ENCODE data around the gene CDK19. TPM values are rescaled to one million over a fixed set of nuclear protein-coding genes. Genes with fewer than 3 reads are reported as not detected.

Gene CDK19
- polyA plus RNA-seq, 1 of the 3 experiments (the other 2 are of a cell fraction) = 6.5 TPM

DNA sequence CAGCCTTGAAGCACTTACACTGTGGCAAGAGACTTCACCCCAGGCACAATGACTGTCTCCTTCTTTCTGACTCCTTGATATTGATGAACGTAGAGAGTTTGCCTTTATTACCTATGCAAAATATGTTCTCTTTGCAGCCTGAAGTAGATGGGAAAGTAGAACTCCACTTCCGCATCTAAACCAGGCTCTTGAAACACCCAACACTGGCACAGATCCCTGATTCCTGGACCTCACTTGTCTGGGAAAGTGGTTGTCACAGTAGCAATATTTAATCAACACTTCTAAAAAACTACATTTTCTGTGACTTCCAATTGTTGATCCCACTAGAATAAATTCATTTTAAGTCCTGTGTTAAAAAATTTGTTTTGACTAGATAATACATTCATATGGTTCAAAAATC is 143.1 kb downstream of the CDK19 start (continued):
- no peak for TF ChIP-seq TCF12 (IDR thresholded peaks at IDR 0.05)
- TF ChIP-seq EZH2phosphoT487 (IDR thresholded peaks at IDR 0.05; ENCODE audit: borderline replicate concordance, low read depth) = no peak
- TF ChIP-seq, protein P1, sequence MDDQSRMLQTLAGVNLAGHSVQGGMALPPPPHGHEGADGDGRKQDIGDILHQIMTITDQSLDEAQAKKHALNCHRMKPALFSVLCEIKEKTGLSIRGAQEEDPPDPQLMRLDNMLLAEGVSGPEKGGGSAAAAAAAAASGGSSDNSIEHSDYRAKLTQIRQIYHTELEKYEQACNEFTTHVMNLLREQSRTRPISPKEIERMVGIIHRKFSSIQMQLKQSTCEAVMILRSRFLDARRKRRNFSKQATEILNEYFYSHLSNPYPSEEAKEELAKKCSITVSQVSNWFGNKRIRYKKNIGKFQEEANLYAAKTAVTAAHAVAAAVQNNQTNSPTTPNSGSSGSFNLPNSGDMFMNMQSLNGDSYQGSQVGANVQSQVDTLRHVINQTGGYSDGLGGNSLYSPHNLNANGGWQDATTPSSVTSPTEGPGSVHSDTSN (IDR thresholded peaks at IDR 0.05) = no peak
- TF ChIP-seq, protein P2, sequence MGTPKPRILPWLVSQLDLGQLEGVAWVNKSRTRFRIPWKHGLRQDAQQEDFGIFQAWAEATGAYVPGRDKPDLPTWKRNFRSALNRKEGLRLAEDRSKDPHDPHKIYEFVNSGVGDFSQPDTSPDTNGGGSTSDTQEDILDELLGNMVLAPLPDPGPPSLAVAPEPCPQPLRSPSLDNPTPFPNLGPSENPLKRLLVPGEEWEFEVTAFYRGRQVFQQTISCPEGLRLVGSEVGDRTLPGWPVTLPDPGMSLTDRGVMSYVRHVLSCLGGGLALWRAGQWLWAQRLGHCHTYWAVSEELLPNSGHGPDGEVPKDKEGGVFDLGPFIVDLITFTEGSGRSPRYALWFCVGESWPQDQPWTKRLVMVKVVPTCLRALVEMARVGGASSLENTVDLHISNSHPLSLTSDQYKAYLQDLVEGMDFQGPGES (IDR thresholded peaks at IDR 0.05; ENCODE audit: low read depth, low read length) = no peak
- TF ChIP-seq NFIC (IDR thresholded peaks at IDR 0.05; ENCODE audit: borderline replicate concordance) = no peak
- no peak for TF ChIP-seq RAD21 (IDR thresholded peaks at IDR 0.05; ENCODE audit: low read length)
- no peak for TF ChIP-seq TEAD4 (IDR thresholded peaks at IDR 0.05; ENCODE audit: borderline replicate concordance, insufficient read depth)
- no peak for TF ChIP-seq ELF1 (IDR thresholded peaks at IDR 0.05)

DNA sequence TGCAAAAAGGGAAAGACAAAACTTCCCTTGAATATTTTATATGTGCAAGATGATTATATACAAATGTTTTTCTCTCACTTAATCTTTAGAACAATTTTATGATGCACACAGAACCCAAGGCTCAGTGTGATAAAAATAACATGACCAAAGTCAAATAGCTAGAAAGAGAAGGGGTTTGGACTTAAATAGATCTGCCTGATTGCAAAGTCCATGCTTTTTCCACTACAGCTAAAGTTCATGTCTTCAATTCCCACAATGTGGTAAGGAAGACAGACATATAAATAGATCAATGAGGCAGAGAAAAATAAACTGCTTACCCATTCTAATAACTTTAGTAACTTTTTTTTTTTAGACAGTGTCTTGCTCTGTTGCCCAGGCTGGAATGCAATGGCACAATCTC is 143.8 kb downstream of the CDK19 start:
- no peak overlapping the region for H3K4me3 ChIP-seq (ENCODE audit: low read depth in 2 of 2, low read length in 1 of 2)
- ChIA-PET CTCF (interaction anchor here (1.1 to 3.0 kb wide), 2 partner anchors 11 to 208 kb away, joined by 4 to 16 read pairs; no protein-coding TSS in a partner anchor), POLR2A (interaction anchor here (2.3 kb wide), 1 partner anchor 203 kb away, joined by 9 read pairs; the partner anchor contains the start of gene AMD1)

More for the DNA sequence above, 143.8 kb downstream of the CDK19 start:
- Histone ChIP-seq H3K9ac (no peak overlapping the region), H3F3A (replicated peaks; ENCODE audit: insufficient read depth) (no peaks in the 10 kb centered on the region), H3K9me2 (no peaks in the 10 kb centered on the region), H2AFZ (ENCODE audit: low read depth) (no peak overlapping the region), H3K79me2 (ENCODE audit: insufficient read depth) (0 out of 2 replicates have a peak, but pooled peaks cover 3% of the 10 kb centered on the region), H3K4me1 (ENCODE audit: control insufficient read depth in 1 of 2, insufficient read depth in 2 of 2, low read depth in 1 of 2, low read length in 1 of 2) (no peaks in the 10 kb centered on the region), H3K36me3 (replicated peaks in 1 of 2; ENCODE audit: control insufficient read depth in 1 of 2, insufficient read depth in 2 of 2, low read length in 1 of 2) (peaks cover 0 to 11% of the 10 kb centered on the region in 2 experiments), H3K9me3 (no peaks in the 10 kb centered on the region), H4K20me1 (ENCODE audit: insufficient read depth) (no peaks in the 10 kb centered on the region), H3K27me3 (ENCODE audit: insufficient read depth) (no peaks in the 10 kb centered on the region), H3K27ac (ENCODE audit: low read depth in 2 of 2, low read length in 1 of 2) (no peak overlapping the region), H3K4me2 (no peak overlapping the region)
- TF ChIP-seq GATA2 (CRISPR knock-in tag; IDR thresholded peaks at IDR 0.05) (no peak), FOXJ3 (CRISPR knock-in tag; IDR thresholded peaks at IDR 0.05) (no peak), SIN3A (IDR thresholded peaks at IDR 0.05; ENCODE audit: borderline replicate concordance, low read depth, low read length) (no peak), TAF1 (IDR thresholded peaks at IDR 0.05; ENCODE audit: borderline replicate concordance, low read depth, low read length) (no peak)
- TF ChIP-seq, protein P2 (IDR thresholded peaks at IDR 0.05; ENCODE audit: low read depth, low read length) = no peak
- TF ChIP-seq, protein P3, sequence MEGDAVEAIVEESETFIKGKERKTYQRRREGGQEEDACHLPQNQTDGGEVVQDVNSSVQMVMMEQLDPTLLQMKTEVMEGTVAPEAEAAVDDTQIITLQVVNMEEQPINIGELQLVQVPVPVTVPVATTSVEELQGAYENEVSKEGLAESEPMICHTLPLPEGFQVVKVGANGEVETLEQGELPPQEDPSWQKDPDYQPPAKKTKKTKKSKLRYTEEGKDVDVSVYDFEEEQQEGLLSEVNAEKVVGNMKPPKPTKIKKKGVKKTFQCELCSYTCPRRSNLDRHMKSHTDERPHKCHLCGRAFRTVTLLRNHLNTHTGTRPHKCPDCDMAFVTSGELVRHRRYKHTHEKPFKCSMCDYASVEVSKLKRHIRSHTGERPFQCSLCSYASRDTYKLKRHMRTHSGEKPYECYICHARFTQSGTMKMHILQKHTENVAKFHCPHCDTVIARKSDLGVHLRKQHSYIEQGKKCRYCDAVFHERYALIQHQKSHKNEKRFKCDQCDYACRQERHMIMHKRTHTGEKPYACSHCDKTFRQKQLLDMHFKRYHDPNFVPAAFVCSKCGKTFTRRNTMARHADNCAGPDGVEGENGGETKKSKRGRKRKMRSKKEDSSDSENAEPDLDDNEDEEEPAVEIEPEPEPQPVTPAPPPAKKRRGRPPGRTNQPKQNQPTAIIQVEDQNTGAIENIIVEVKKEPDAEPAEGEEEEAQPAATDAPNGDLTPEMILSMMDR (IDR thresholded peaks at IDR 0.05) = no peak
- TF ChIP-seq, protein P4, sequence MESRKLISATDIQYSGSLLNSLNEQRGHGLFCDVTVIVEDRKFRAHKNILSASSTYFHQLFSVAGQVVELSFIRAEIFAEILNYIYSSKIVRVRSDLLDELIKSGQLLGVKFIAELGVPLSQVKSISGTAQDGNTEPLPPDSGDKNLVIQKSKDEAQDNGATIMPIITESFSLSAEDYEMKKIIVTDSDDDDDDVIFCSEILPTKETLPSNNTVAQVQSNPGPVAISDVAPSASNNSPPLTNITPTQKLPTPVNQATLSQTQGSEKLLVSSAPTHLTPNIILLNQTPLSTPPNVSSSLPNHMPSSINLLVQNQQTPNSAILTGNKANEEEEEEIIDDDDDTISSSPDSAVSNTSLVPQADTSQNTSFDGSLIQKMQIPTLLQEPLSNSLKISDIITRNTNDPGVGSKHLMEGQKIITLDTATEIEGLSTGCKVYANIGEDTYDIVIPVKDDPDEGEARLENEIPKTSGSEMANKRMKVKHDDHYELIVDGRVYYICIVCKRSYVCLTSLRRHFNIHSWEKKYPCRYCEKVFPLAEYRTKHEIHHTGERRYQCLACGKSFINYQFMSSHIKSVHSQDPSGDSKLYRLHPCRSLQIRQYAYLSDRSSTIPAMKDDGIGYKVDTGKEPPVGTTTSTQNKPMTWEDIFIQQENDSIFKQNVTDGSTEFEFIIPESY (IDR thresholded peaks at IDR 0.05; ENCODE audit: borderline replicate concordance, low read depth) = no peak
- DNase-seq = no peak

Data from SK-N-SH (cell line).